RWPE1 (cell line): ENCODE measurements around the gene TMOD3.

Experiments
- CTCF ChIA-PET: fragments of 350-600 bp; sonication (Branson Sonifier 250); formaldehyde crosslinking; extraction: SDS; loops from one replicate; lab custom pipeline; 2021; lab: Yijun Ruan, JAX
- POLR2A ChIA-PET: fragments of 400-600 bp; formaldehyde crosslinking; extraction: SDS; loops from one replicate; lab custom pipeline; 2020; ENCODE audit warnings: antibody characterized with exemption; ENCODE audit not compliant: low non-redundant PET; lab: Yijun Ruan, JAX
- DNase-seq: peaks from one replicate; pipeline ENCODE4 v3.0.0; 2012; ENCODE audit warnings: low spot score
- H3K27ac ChIP-seq: fragments of 450-650 bp; 2 replicates; pipeline ENCODE4 v1.5.1; 2017
- CTCF ChIP-seq: fragments of 450-650 bp; conservative IDR thresholded peaks from 2 replicates; pipeline ENCODE4 v1.5.1; 2017; ENCODE audit warnings: low read depth, mild to moderate bottlenecking

TMOD3 gene

GRCh38 chr15:51888593-51889195 is 59.2 kb downstream of the TMOD3 start:
- DNase-seq, result peak; percentile 55
- CTCF ChIA-PET, result interaction anchor here (0.6 to 1.2 kb wide), 6 partner anchors 19 to 1162 kb away, joined by 3 to 4 read pairs (median 4); no protein-coding TSS in a partner anchor
- POLR2A ChIA-PET, result no interaction called here
- TF ChIP-seq CTCF, result peak; percentile 95
- no peak overlapping the region for H3K27ac ChIP-seq

- POLR2A ChIA-PET, result interaction anchor here (0.6 kb wide), 1 partner anchor 518 kb away, joined by 3 read pairs; no protein-coding TSS in a partner anchor
- DNase-seq, result no peak
- no peak for TF ChIP-seq CTCF
- no peak overlapping the region for H3K27ac ChIP-seq
- CTCF ChIA-PET, result interaction anchor here (0.8 to 1.2 kb wide), 2 partner anchors 239 to 939 kb away, joined by 3 to 4 read pairs; no protein-coding TSS in a partner anchor
Observed at GRCh38 chr15:51889486-51889885, 60.0 kb downstream of the TMOD3 start.

- POLR2A ChIA-PET, result no interaction called here
- no peak for TF ChIP-seq CTCF
- H3K27ac ChIP-seq, result no peak overlapping the region
- DNase-seq, result no peak
- CTCF ChIA-PET, result interaction anchor here (0.6 to 0.7 kb wide), 2 partner anchors 20 to 181 kb away, joined by 3 read pairs; no protein-coding TSS in a partner anchor
Observed at GRCh38 chr15:51904421-51904820, 75.0 kb downstream of the TMOD3 start.

- ChIA-PET POLR2A (no interaction called here), CTCF (interaction anchor here (1.4 kb wide), 1 partner anchor 128 kb away, joined by 8 read pairs; no protein-coding TSS in a partner anchor)
- no peak for TF ChIP-seq CTCF
- H3K27ac ChIP-seq, result no peak overlapping the region
- no peak for DNase-seq
Observed at GRCh38 chr15:51904931-51905330, 75.5 kb downstream of the TMOD3 start.

- ChIA-PET POLR2A (no interaction called here), CTCF (no interaction called here)
- peak; percentile 15 for DNase-seq
- H3K27ac ChIP-seq, result no peak overlapping the region
- no peak for TF ChIP-seq CTCF
Observed at GRCh38 chr15:51907136-51907862, 77.8 kb downstream of the TMOD3 start.

GRCh38 chr15:51908316-51908715 is 78.9 kb downstream of the TMOD3 start:
- ChIA-PET CTCF (interaction anchor here (0.7 kb wide), 1 partner anchor 131 kb away, joined by 6 read pairs; no protein-coding TSS in a partner anchor), POLR2A (no interaction called here)
- no peak for DNase-seq
- H3K27ac ChIP-seq, result no peak overlapping the region
- no peak for TF ChIP-seq CTCF
